Esophagus muscularis mucosa (tissue), 4 donors: ENCODE data around the gene CCDC14. TPM values are rescaled to one million over a fixed set of nuclear protein-coding genes. Genes with fewer than 3 reads are reported as not detected.

Experiments used
- DNase-seq: peaks from one replicate; pipeline ENCODE4 v3.0.0-alpha.2; 2017; ENCODE audit errors: extremely low spot score
- H3K27ac ChIP-seq, 4 donors: fragments of 200-600 bp; sonication (generic); replicated peaks in 1 of 4; 1 replicate in 3 of 4; 2 replicates in 1 of 4; pipeline ENCODE4 v1.5.1; 2016 to 2019; ENCODE audit warnings: mild to moderate bottlenecking in 1 of 4
- H3K27me3 ChIP-seq, 4 donors: fragments of 200-600 bp; sonication (generic); one replicate each; pipeline versions ENCODE4 v1.5.1 to v1.6.0; 2016 to 2019
- H3K36me3 ChIP-seq, 4 donors: fragments of 200-600 bp; sonication (generic); one replicate each; pipeline ENCODE4 v1.5.1; 2016 to 2019
- H3K4me1 ChIP-seq, 4 donors: fragments of 200-600 bp; sonication (generic); one replicate each; pipeline ENCODE4 v1.5.1; 2016 to 2019
- H3K4me3 ChIP-seq, 4 donors: fragments of 200-600 bp; sonication (generic); 1 replicate in 2 of 4; 2 replicates in 2 of 4; pipeline ENCODE4 v1.5.1; 2016 to 2019; ENCODE audit warnings: mild to moderate bottlenecking in 4 of 4, moderate library complexity in 1 of 4
- H3K9me3 ChIP-seq, 4 donors: fragments of 200-600 bp; sonication (generic); 1 replicate in 3 of 4; 2 replicates in 1 of 4; pipeline ENCODE4 v1.5.1; 2016 to 2019
- EP300 ChIP-seq: sonication (generic); formaldehyde crosslinking; IDR thresholded peaks from one replicate; pipeline ENCODE4 v1.6.1; 2017; ENCODE audit warnings: antibody characterized with exemption
- POLR2A ChIP-seq: fragments of 450-650 bp; IDR thresholded peaks from one replicate; pipeline ENCODE4 v1.6.1; 2017; ENCODE audit warnings: antibody characterized with exemption, moderate library complexity, mild to moderate bottlenecking, low read depth
- POLR2AphosphoS5 ChIP-seq, 2 donors: sonication (generic); formaldehyde crosslinking; IDR thresholded peaks; one replicate each; pipeline ENCODE4 v1.6.1; 2017; ENCODE audit warnings: antibody characterized with exemption in 2 of 2
- WGBS: methylation state at CpG from one replicate; pipeline ENCODE4 v1.1.5; 2018; 5-methylcytosine and 5-hydroxymethylcytosine counted together
- intact Hi-C: fragments of 100-400 bp; cut with DNase I; formaldehyde crosslinking; loops from one replicate; pipeline ENCODE4 v1.15.1; 2023
- total RNA-seq, 4 donors: library from RNA; depleted of rRNA; stranded (reverse); fragments of >200 nt; gene quantifications; one replicate each; pipeline versions ENCODE4 v1.1.0 to v1.2.1, GENCODE V29; 2016
- TF ChIP-seq, protein P1 (sequence below), 3 experiments: fragments of 200-600 bp in 2 of 3; fragments of 450-650 bp in 1 of 3; sonication (generic) in 2 of 3; IDR thresholded peaks; one replicate each; pipeline ENCODE4 v1.5.1; 2017 to 2019; ENCODE audit warnings: antibody characterized with exemption in 3 of 3, mild to moderate bottlenecking in 2 of 3, moderate library complexity in 1 of 3

CCDC14 gene
- total RNA-seq, 4 donors from 2014 or later = 10.1 to 30.3 (median 17.9) TPM

DNA sequence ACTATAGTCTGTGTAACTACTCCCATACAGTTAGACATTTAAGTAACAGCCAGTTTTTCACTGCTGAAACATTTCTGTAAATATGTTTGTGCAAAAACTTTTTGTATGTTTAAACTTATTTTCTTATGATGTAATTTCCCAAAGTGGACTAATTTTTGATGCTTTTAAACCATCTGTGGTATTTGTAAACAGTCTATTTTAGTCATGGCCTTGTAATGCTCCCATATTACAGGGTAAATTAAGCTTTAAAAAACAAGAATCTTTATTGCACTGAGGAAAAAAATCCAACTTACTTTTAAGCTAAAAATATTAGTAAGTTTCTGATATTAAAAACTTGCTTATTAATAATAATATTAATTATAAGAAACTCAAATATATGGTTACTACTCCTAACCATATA, 13.5 kb downstream of the CCDC14 start:
- H3K4me1 ChIP-seq = no peaks in the 10 kb centered on the region
- H3K36me3 ChIP-seq = peaks cover 18 to 73% (median 46%) of the 10 kb centered on the region in 4 donors
- H3K4me3 ChIP-seq = no peak overlapping the region
- no peaks in the 10 kb centered on the region for H3K9me3 ChIP-seq
- no peak overlapping the region for H3K27ac ChIP-seq
- no peak for DNase-seq
- TF ChIP-seq POLR2AphosphoS5 (IDR thresholded peaks at IDR 0.05) = no peak
- no peak for TF ChIP-seq POLR2A
- TF ChIP-seq, protein P1, sequence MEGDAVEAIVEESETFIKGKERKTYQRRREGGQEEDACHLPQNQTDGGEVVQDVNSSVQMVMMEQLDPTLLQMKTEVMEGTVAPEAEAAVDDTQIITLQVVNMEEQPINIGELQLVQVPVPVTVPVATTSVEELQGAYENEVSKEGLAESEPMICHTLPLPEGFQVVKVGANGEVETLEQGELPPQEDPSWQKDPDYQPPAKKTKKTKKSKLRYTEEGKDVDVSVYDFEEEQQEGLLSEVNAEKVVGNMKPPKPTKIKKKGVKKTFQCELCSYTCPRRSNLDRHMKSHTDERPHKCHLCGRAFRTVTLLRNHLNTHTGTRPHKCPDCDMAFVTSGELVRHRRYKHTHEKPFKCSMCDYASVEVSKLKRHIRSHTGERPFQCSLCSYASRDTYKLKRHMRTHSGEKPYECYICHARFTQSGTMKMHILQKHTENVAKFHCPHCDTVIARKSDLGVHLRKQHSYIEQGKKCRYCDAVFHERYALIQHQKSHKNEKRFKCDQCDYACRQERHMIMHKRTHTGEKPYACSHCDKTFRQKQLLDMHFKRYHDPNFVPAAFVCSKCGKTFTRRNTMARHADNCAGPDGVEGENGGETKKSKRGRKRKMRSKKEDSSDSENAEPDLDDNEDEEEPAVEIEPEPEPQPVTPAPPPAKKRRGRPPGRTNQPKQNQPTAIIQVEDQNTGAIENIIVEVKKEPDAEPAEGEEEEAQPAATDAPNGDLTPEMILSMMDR (IDR thresholded peaks at IDR 0.05) = no peak
- no peak for TF ChIP-seq EP300
- no peaks in the 10 kb centered on the region for H3K27me3 ChIP-seq
- intact Hi-C loops = no loop called here

DNA sequence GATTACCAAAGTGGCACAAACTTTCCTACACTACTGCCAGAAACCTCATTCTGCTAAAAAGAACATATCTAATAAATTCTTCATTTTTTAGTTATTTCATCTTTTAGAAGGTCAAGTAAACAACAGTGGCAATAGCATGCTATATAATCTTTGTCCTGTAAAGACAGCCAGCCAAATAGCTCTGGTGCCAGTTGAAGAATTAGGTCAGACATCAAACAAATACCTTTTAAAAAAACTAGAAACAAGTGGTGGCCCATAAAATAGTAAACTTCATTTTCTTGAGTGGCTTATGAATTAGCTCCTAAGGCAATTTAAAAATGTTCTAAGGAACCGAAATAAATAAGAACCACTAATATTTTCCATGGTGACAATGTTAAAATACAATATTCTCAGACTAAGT, 19.5 kb downstream of the CCDC14 start:
- Histone ChIP-seq H3K4me3 (no peak overlapping the region), H3K9me3 (no peaks in the 10 kb centered on the region), H3K27ac (no peak overlapping the region), H3K27me3 (no peaks in the 10 kb centered on the region), H3K4me1 (no peaks in the 10 kb centered on the region), H3K36me3 (peaks cover 14 to 38% (median 25%) of the 10 kb centered on the region in 4 donors)
- DNase-seq = no peak
- 93% methylated on average over 1 of the region's 1 CpG for WGBS
- TF ChIP-seq, protein P1 (IDR thresholded peaks at IDR 0.05) = no peak
- TF ChIP-seq POLR2A (no peak), POLR2AphosphoS5 (IDR thresholded peaks at IDR 0.05) (no peak), EP300 (no peak)
- intact Hi-C loops = no loop called here

DNA sequence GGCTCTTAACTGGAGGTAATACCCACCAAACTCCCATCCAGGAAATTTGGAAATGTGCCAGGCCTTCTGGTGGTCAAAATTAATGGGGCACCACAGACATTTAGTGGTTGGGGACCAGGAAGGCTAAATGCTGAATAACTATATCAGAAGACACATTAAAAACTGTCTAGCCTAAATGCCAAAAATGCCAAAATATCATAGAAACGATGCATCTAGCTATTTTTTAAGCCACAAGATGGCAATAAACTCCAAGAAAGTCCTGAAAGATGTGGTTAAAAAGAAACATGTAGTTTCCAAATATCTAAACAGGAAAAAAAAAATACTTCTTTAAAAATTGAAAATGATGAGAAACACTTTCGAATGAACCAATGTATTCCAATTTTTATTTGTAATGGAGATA, 19.9 kb downstream of the CCDC14 start:
- Histone ChIP-seq H3K4me3 (no peak overlapping the region), H3K36me3 (peaks cover 14 to 34% (median 23%) of the 10 kb centered on the region in 4 donors), H3K27me3 (no peaks in the 10 kb centered on the region), H3K9me3 (no peaks in the 10 kb centered on the region), H3K27ac (no peak overlapping the region), H3K4me1 (no peaks in the 10 kb centered on the region)
- no peak for DNase-seq
- intact Hi-C loops = no loop called here
- TF ChIP-seq, protein P1 (IDR thresholded peaks at IDR 0.05) = peak; percentile 4 to 19 (median 10)
- TF ChIP-seq EP300 (no peak), POLR2AphosphoS5 (IDR thresholded peaks at IDR 0.05) (no peak), POLR2A (no peak)
- WGBS = 56% methylated on average over 2 of the region's 2 CpGs

DNA sequence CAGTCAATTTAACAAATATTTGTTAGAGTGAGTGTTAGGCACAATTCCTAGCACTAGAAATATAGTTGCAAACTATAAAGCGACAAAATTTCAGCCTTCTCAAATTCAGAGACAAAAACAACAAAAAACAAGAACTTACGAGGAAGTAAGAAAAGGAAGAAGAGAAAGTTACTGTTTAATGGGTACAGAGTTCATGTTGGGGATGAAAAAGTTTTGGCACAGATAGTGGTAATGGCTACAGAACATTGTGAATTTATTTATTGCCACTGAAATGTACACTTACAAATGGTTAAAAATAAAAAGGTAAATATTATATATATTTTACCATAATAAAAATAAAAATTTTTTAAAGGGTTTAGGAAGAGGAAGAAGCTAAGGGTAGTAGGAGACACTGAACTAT, 21.3 kb downstream of the CCDC14 start:
- no peak for DNase-seq
- no peaks in the 10 kb centered on the region for H3K4me1 ChIP-seq
- peaks cover 14 to 28% (median 23%) of the 10 kb centered on the region in 4 donors for H3K36me3 ChIP-seq
- TF ChIP-seq POLR2AphosphoS5 (IDR thresholded peaks at IDR 0.05) (no peak), POLR2A (no peak), EP300 (no peak)
- TF ChIP-seq, protein P1 (IDR thresholded peaks at IDR 0.05) = no peak
- H3K9me3 ChIP-seq = no peaks in the 10 kb centered on the region
- no peak overlapping the region for H3K4me3 ChIP-seq
- no peaks in the 10 kb centered on the region for H3K27me3 ChIP-seq
- H3K27ac ChIP-seq = no peak overlapping the region
- intact Hi-C loops = no loop called here
- WGBS = 84% methylated on average over 2 of the region's 2 CpGs

DNA sequence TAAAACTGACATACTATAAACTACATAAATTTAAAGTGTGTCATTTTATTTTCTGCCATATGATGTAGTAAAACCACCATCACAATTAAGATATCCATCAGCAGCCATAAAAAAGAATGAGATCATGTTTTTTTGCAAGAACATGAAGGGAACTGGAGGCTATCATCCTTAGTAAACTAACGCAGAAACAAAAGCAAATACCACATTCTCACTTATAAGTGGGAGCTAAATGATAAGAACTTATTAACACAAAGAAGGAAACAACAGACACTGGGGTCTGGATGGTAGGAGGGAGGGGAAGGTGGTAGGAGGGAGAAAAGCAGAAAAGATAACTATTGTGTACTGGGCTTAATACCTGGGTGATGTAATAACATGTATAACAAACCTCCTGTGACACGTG, 24.6 kb downstream of the CCDC14 start:
- 68% methylated on average over 2 of the region's 2 CpGs for WGBS
- no peak for TF ChIP-seq POLR2AphosphoS5 (IDR thresholded peaks at IDR 0.05)
- no peak for TF ChIP-seq EP300
- TF ChIP-seq, protein P1 (IDR thresholded peaks at IDR 0.05) = no peak
- no peak for TF ChIP-seq POLR2A
- intact Hi-C loops = no loop called here

More for the DNA sequence above, 24.6 kb downstream of the CCDC14 start:
- Histone ChIP-seq H3K27me3 (no peaks in the 10 kb centered on the region), H3K36me3 (peaks cover 3 to 26% (median 8%) of the 10 kb centered on the region in 4 donors), H3K9me3 (no peaks in the 10 kb centered on the region), H3K4me3 (no peak overlapping the region), H3K4me1 (no peaks in the 10 kb centered on the region), H3K27ac (no peak overlapping the region)
- no peak for DNase-seq
